BJ (cell line): ENCODE results near the gene ATG7. TPM values are rescaled to one million over a fixed set of nuclear protein-coding genes. Genes with fewer than 3 reads are reported as not detected.

Experiments used
- CTCF ChIA-PET: fragments of 350-600 bp; formaldehyde crosslinking; extraction: SDS; loops from one replicate; lab custom pipeline; 2021; ENCODE audit warnings: antibody characterized with exemption, inconsistent platforms; lab: Yijun Ruan, JAX
- POLR2A ChIA-PET: fragments of 300-600 bp; sonication (Branson Sonifier 250); formaldehyde crosslinking; extraction: SDS; loops from one replicate; lab custom pipeline; 2021; ENCODE audit warnings: antibody characterized with exemption; lab: Charles Lee
- DNase-seq: peaks from one replicate; pipeline ENCODE4 v3.0.0-alpha.2; 2011; ENCODE audit warnings: low read depth
- H3K27me3 ChIP-seq: 2 replicates; pipeline ENCODE4 v1.6.0; 2011; ENCODE audit warnings: low read length; ENCODE audit not compliant: control insufficient read depth, insufficient read depth
- H3K36me3 ChIP-seq: 2 replicates; pipeline ENCODE4 v1.5.1; 2011; ENCODE audit warnings: low read length; ENCODE audit not compliant: control insufficient read depth, insufficient read depth
- H3K4me3 ChIP-seq: 2 replicates; pipeline ENCODE4 v1.5.1; 2011; ENCODE audit warnings: low read depth, mild to moderate bottlenecking, control low read depth, low read length
- CTCF ChIP-seq: IDR thresholded peaks from 2 replicates; pipeline ENCODE4 v1.5.1; 2011; ENCODE audit warnings: low read depth, mild to moderate bottlenecking, control low read depth, inconsistent platforms, low read length, moderate library complexity; ENCODE audit not compliant: insufficient read depth
- polyA plus RNA-seq: library from polyadenylated mRNA; depleted of rRNA; stranded (reverse); fragments of >200 nt; gene quantifications from 2 replicates; pipeline ENCODE4 v1.2.3, GENCODE V29; 2011

The ATG7 gene
- polyA plus RNA-seq, 1 experiment, result 26.2 TPM

DNA sequence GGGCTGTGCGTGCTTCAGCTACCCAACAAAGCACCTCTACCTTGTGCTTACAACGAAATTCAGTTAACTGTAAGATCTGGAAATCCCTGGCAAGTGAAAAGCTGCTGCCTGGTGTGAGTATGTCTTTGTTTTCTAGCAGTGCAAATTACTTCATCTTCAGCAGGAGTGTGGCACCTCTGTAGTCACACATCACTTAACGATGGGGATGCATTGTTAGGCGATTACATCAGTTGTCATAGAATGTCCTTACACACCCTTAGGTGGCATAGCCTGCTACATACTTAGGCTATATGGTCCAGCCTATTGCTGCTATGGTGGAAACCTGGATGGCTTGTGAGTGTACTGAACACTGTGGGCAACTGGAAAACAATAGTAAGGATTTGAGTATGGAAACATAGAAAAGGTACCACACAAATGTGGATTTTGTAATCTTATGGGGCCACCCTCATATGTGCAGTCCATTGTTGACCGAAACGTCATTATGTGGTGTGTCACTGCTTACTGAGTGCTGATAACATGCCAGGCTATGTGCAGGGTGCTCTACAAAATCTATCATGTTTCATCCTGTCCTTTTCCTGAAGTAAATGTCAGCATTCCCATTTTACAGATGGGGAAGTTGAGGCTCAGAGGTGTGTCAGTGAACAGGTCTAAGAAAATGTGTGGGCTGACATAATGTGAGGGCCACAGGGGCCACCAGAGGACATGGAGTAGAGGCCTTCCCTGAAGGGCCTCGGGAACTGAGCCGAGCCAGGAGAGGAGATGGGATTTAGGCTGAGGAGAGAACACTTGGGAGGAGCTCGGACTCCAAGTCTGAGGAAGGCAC, 198.0 kb downstream of the ATG7 start:
- no peaks in the 10 kb centered on the region for H3K27me3 ChIP-seq
- H3K4me3 ChIP-seq, result no peak overlapping the region
- DNase-seq, result no peak
- POLR2A ChIA-PET, result no interaction called here
- CTCF ChIA-PET, result no interaction called here
- TF ChIP-seq CTCF, result no peak
- no peaks in the 10 kb centered on the region for H3K36me3 ChIP-seq

GRCh38 chr3:11475324-11475723, 203.1 kb downstream of the ATG7 start:
- TF ChIP-seq CTCF, result no peak
- H3K27me3 ChIP-seq, result no peaks in the 10 kb centered on the region
- no peak for DNase-seq
- POLR2A ChIA-PET, result no interaction called here
- H3K36me3 ChIP-seq, result no peaks in the 10 kb centered on the region
- H3K4me3 ChIP-seq, result no peak overlapping the region
- CTCF ChIA-PET, result interaction anchor here (0.9 to 1.2 kb wide), 3 partner anchors 10 to 82 kb away, joined by 3 to 4 read pairs (median 3); no protein-coding TSS in a partner anchor

- Histone ChIP-seq H3K27me3 (no peaks in the 10 kb centered on the region), H3K36me3 (no peaks in the 10 kb centered on the region), H3K4me3 (no peak overlapping the region)
- no peak for DNase-seq
- ChIA-PET POLR2A (no interaction called here), CTCF (no interaction called here)
- no peak for TF ChIP-seq CTCF
Observed at GRCh38 chr3:11476735-11477144, 204.5 kb downstream of the ATG7 start.

DNA sequence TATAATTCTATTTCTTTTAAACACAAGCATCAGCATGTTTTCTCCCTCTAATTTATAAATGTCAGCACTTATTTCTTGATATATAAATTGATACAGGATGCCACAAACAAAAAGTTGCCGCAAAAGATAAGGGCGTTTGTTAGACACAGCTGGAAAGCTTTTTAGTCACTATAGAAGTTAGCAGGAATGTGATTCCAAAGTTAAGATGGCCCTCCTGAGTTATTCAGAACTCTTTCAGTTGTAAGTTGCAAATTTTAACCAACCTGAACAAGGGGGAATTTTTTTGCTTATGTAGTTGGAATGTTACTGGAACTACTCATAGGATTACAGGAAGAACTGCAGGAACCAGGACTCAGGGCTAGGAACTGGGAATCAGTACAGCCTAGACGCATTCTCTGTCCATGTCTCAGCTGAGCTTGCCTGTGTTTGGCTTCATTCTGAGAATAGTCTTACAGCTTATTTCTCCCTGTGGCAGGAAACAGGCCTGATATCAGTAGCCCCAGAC, 205.3 kb downstream of the ATG7 start:
- no peaks in the 10 kb centered on the region for H3K27me3 ChIP-seq
- ChIA-PET POLR2A (no interaction called here), CTCF (no interaction called here)
- no peak overlapping the region for H3K4me3 ChIP-seq
- DNase-seq, result peak; percentile 62
- H3K36me3 ChIP-seq, result no peaks in the 10 kb centered on the region
- no peak for TF ChIP-seq CTCF

- H3K4me3 ChIP-seq, result no peak overlapping the region
- DNase-seq, result no peak
- TF ChIP-seq CTCF, result no peak
- POLR2A ChIA-PET, result no interaction called here
- CTCF ChIA-PET, result no interaction called here
- H3K27me3 ChIP-seq, result no peaks in the 10 kb centered on the region
- H3K36me3 ChIP-seq, result no peaks in the 10 kb centered on the region
Observed at GRCh38 chr3:11478167-11478566, 206.0 kb downstream of the ATG7 start.
